ENCODE data around the gene SSPN.

SSPN gene

GRCh38 chr12:26187014-26187798 is 8.2 kb upstream of the SSPN start:
- no peak for DNase-seq (ENCODE audit: extremely low read depth in 1 of 2, low read depth in 1 of 2)

GRCh38 chr12:26188127-26188526 is 7.2 kb upstream of the SSPN start:
- DNase-seq (ENCODE audit: extremely low read depth in 1 of 2, low read depth in 1 of 2) = no peak

- DNase-seq (ENCODE audit: extremely low read depth in 1 of 2, low read depth in 1 of 2) = no peak
These were observed 6.7 kb upstream of the SSPN start for GRCh38 chr12:26188641-26189040.

- DNase-seq (ENCODE audit: extremely low read depth in 1 of 2, low read depth in 1 of 2) = no peak
These were observed 3.2 kb upstream of the SSPN start for GRCh38 chr12:26192142-26192541.

GRCh38 chr12:26193539-26193938 is 1.8 kb upstream of the SSPN start:
- DNase-seq (ENCODE audit: extremely low read depth in 1 of 2, low read depth in 1 of 2) = no peak

- no peak for DNase-seq (ENCODE audit: extremely low read depth in 1 of 2, low read depth in 1 of 2)
These were observed 458 bp downstream of the SSPN start for GRCh38 chr12:26195641-26196420.

GRCh38 chr12:26196421-26196716 is 996 bp downstream of the SSPN start:
- no peak for DNase-seq (ENCODE audit: extremely low read depth in 1 of 2, low read depth in 1 of 2)

GRCh38 chr12:26197832-26198231 is 2.5 kb downstream of the SSPN start:
- no peak for DNase-seq (ENCODE audit: extremely low read depth in 1 of 2, low read depth in 1 of 2)

- no peak for DNase-seq (ENCODE audit: extremely low read depth in 1 of 2, low read depth in 1 of 2)
These were observed 3.4 kb downstream of the SSPN start for GRCh38 chr12:26198742-26199141.

- DNase-seq (ENCODE audit: extremely low read depth in 1 of 2, low read depth in 1 of 2) = no peak
These were observed 7.9 kb downstream of the SSPN start for GRCh38 chr12:26203167-26203780.

GRCh38 chr12:26204612-26205289 is 9.4 kb downstream of the SSPN start:
- no peak for DNase-seq (ENCODE audit: extremely low read depth in 1 of 2, low read depth in 1 of 2)

GRCh38 chr12:26205298-26205697 is 9.9 kb downstream of the SSPN start:
- DNase-seq (ENCODE audit: extremely low read depth in 1 of 2, low read depth in 1 of 2) = no peak

- no peak for DNase-seq (ENCODE audit: extremely low read depth in 1 of 2, low read depth in 1 of 2)
These were observed 10.6 kb downstream of the SSPN start for GRCh38 chr12:26205941-26206340.

- no peak for DNase-seq (ENCODE audit: extremely low read depth in 1 of 2, low read depth in 1 of 2)
These were observed 16.0 kb downstream of the SSPN start for GRCh38 chr12:26211331-26211730.

GRCh38 chr12:26212396-26212795 is 17.0 kb downstream of the SSPN start:
- no peak for DNase-seq (ENCODE audit: extremely low read depth in 1 of 2, low read depth in 1 of 2)

GRCh38 chr12:26212988-26213387 is 17.6 kb downstream of the SSPN start:
- DNase-seq (ENCODE audit: extremely low read depth in 1 of 2, low read depth in 1 of 2) = no peak

- no peak for DNase-seq (ENCODE audit: extremely low read depth in 1 of 2, low read depth in 1 of 2)
These were observed 18.7 kb downstream of the SSPN start for GRCh38 chr12:26214121-26214520.

- no peak for DNase-seq (ENCODE audit: extremely low read depth in 1 of 2, low read depth in 1 of 2)
These were observed 24.4 kb downstream of the SSPN start for GRCh38 chr12:26219736-26220135.

- no peak for DNase-seq (ENCODE audit: extremely low read depth in 1 of 2, low read depth in 1 of 2)
These were observed 29.3 kb downstream of the SSPN start for GRCh38 chr12:26224657-26225056.

- no peak for DNase-seq (ENCODE audit: extremely low read depth in 1 of 2, low read depth in 1 of 2)
These were observed 30.7 kb downstream of the SSPN start for GRCh38 chr12:26226122-26226521.

- DNase-seq (ENCODE audit: extremely low read depth in 1 of 2, low read depth in 1 of 2) = no peak
These were observed 31.4 kb downstream of the SSPN start for GRCh38 chr12:26226629-26227360.

Data from activated CD8-positive, alpha-beta memory T cell treated with anti-CD3 and anti-CD28 coated beads for 1 hour (primary cell).